ENCODE data around the gene ZNF787.
"Not testable (repeated sequence)": the region's sequence is repeated elsewhere in the genome, so short reads cannot be mapped to it uniquely, and the experiment has no call there.

ZNF787 gene

GRCh38 chr19:56121180-56122167, at the start of gene ZNF787:
Gene ZNF787, minus strand, starts transcription at chr19:56121295. Its CDS starts 18,078 bp downstream, at chr19:56103217.
- peak; percentile 94 for DNase-seq

- DNase-seq = no peak
Observed at GRCh38 chr19:56170261-56170660, 49.2 kb upstream of the ZNF787 start.

- no peak for DNase-seq
Observed at GRCh38 chr19:56167064-56167578, 46.0 kb upstream of the ZNF787 start.

- DNase-seq = no peak
Observed at GRCh38 chr19:56163097-56163496, 42.0 kb upstream of the ZNF787 start.

- DNase-seq = no peak
Observed at GRCh38 chr19:56162258-56162657, 41.2 kb upstream of the ZNF787 start.

GRCh38 chr19:56161534-56161933, 40.4 kb upstream of the ZNF787 start:
- no peak for DNase-seq

- DNase-seq = no peak
Observed at GRCh38 chr19:56159622-56160271, 38.7 kb upstream of the ZNF787 start.

GRCh38 chr19:56159009-56159559, 38.0 kb upstream of the ZNF787 start:
- no peak for DNase-seq

- no peak for DNase-seq
Observed at GRCh38 chr19:56158170-56158757, 37.2 kb upstream of the ZNF787 start.

GRCh38 chr19:56156768-56157167, 35.7 kb upstream of the ZNF787 start:
- no peak for DNase-seq

GRCh38 chr19:56155124-56155687, 34.1 kb upstream of the ZNF787 start:
- no peak for DNase-seq

- DNase-seq = no peak
Observed at GRCh38 chr19:56153507-56153906, 32.4 kb upstream of the ZNF787 start.

- no peak for DNase-seq
Observed at GRCh38 chr19:56152644-56153043, 31.5 kb upstream of the ZNF787 start.

GRCh38 chr19:56150358-56150757, 29.3 kb upstream of the ZNF787 start:
- DNase-seq = no peak

- no peak for DNase-seq
Observed at GRCh38 chr19:56149656-56150038, 28.6 kb upstream of the ZNF787 start.

GRCh38 chr19:56148955-56149655, 28.0 kb upstream of the ZNF787 start:
- DNase-seq = not testable (repeated sequence)

GRCh38 chr19:56148096-56148495, 27.0 kb upstream of the ZNF787 start:
- DNase-seq = no peak

GRCh38 chr19:56147307-56147706, 26.2 kb upstream of the ZNF787 start:
- DNase-seq = no peak

- DNase-seq = no peak
Observed at GRCh38 chr19:56146904-56147303, 25.8 kb upstream of the ZNF787 start.

GRCh38 chr19:56145698-56146097, 24.6 kb upstream of the ZNF787 start:
- no peak for DNase-seq

GRCh38 chr19:56144831-56145230, 23.7 kb upstream of the ZNF787 start:
- no peak for DNase-seq

GRCh38 chr19:56144376-56144775, 23.3 kb upstream of the ZNF787 start:
- no peak for DNase-seq
